GM21360 (cell line): ENCODE results near the gene TAF3.

Experiments
- ATAC-seq: cut with Tn5 transposase; IDR thresholded peaks from one replicate; pipeline ENCODE4 v1.9.1; 2021; ENCODE audit warnings: mild to moderate bottlenecking, moderate library complexity; ENCODE audit not compliant: unreplicated experiment

Gene TAF3

GRCh38 chr10:7872041-7872442 lies 53.7 kb downstream of the TAF3 start:
- ATAC-seq: no peak

GRCh38 chr10:7874864-7875263 lies 56.6 kb downstream of the TAF3 start:
- no peak for ATAC-seq

GRCh38 chr10:7876541-7877127 lies 58.3 kb downstream of the TAF3 start:
- ATAC-seq: no peak

- ATAC-seq: no peak
These were observed 62.8 kb downstream of the TAF3 start for GRCh38 chr10:7881119-7881518.

- ATAC-seq: no peak
These were observed 67.8 kb downstream of the TAF3 start for GRCh38 chr10:7886056-7886455.

GRCh38 chr10:7887174-7887816 lies 69.0 kb downstream of the TAF3 start:
- no peak for ATAC-seq

- ATAC-seq: no peak
These were observed 71.7 kb downstream of the TAF3 start for GRCh38 chr10:7889947-7890542.

- ATAC-seq: no peak
These were observed 72.5 kb downstream of the TAF3 start for GRCh38 chr10:7890781-7891180.

GRCh38 chr10:7891634-7892033 lies 73.3 kb downstream of the TAF3 start:
- ATAC-seq: no peak

- no peak for ATAC-seq
These were observed 73.8 kb downstream of the TAF3 start for GRCh38 chr10:7892146-7892545.

- no peak for ATAC-seq
These were observed 77.4 kb downstream of the TAF3 start for GRCh38 chr10:7895699-7896090.

- ATAC-seq: no peak
These were observed 78.0 kb downstream of the TAF3 start for GRCh38 chr10:7896297-7896696.

- no peak for ATAC-seq
These were observed 83.0 kb downstream of the TAF3 start for GRCh38 chr10:7901256-7901655.

- no peak for ATAC-seq
These were observed 84.1 kb downstream of the TAF3 start for GRCh38 chr10:7902413-7902812.

- no peak for ATAC-seq
These were observed 85.5 kb downstream of the TAF3 start for GRCh38 chr10:7903851-7904250.

- ATAC-seq: no peak
These were observed 87.8 kb downstream of the TAF3 start for GRCh38 chr10:7906128-7906527.

GRCh38 chr10:7908541-7909210 lies 90.4 kb downstream of the TAF3 start:
- no peak for ATAC-seq

GRCh38 chr10:7913126-7913872 lies 95.0 kb downstream of the TAF3 start:
- ATAC-seq: no peak

GRCh38 chr10:7915923-7916536 lies 97.7 kb downstream of the TAF3 start:
- no peak for ATAC-seq

GRCh38 chr10:7917736-7918135 lies 99.4 kb downstream of the TAF3 start:
- ATAC-seq: no peak

GRCh38 chr10:7922707-7923106 lies 104.4 kb downstream of the TAF3 start:
- no peak for ATAC-seq
